SK-N-DZ (cell line): Measurements from ENCODE around the gene ATP8B3.

Experiments used
- DNase-seq: peaks from one replicate; pipeline ENCODE4 v3.0.0-alpha.2; 2015; ENCODE audit warnings: low spot score

Gene ATP8B3

GRCh38 chr19:1837222-1837565, 25.1 kb upstream of the ATP8B3 start:
- DNase-seq: no peak

- no peak for DNase-seq
Measured at GRCh38 chr19:1836458-1837221, 24.6 kb upstream of the ATP8B3 start.

- no peak for DNase-seq
Measured at GRCh38 chr19:1833540-1833939, 21.5 kb upstream of the ATP8B3 start.

GRCh38 chr19:1832046-1832663, 20.1 kb upstream of the ATP8B3 start:
- no peak for DNase-seq

- DNase-seq: no peak
Measured at GRCh38 chr19:1830978-1831377, 18.9 kb upstream of the ATP8B3 start.

- no peak for DNase-seq
Measured at GRCh38 chr19:1830568-1830967, 18.5 kb upstream of the ATP8B3 start.

GRCh38 chr19:1829958-1830357, 17.9 kb upstream of the ATP8B3 start:
- no peak for DNase-seq

GRCh38 chr19:1828279-1829238, 16.5 kb upstream of the ATP8B3 start:
- DNase-seq: no peak

GRCh38 chr19:1827566-1828278, 15.6 kb upstream of the ATP8B3 start:
- DNase-seq: no peak

GRCh38 chr19:1826557-1827521, 14.8 kb upstream of the ATP8B3 start:
- no peak for DNase-seq

- peak; percentile 81 for DNase-seq
Measured at GRCh38 chr19:1825909-1826556, 14.0 kb upstream of the ATP8B3 start.

GRCh38 chr19:1824252-1824622, 12.2 kb upstream of the ATP8B3 start:
- DNase-seq: no peak

GRCh38 chr19:1823539-1824251, 11.6 kb upstream of the ATP8B3 start:
- no peak for DNase-seq

- DNase-seq: no peak
Measured at GRCh38 chr19:1823020-1823419, 10.9 kb upstream of the ATP8B3 start.

GRCh38 chr19:1822210-1822609, 10.1 kb upstream of the ATP8B3 start:
- DNase-seq: no peak

- no peak for DNase-seq
Measured at GRCh38 chr19:1819341-1820255, 7.5 kb upstream of the ATP8B3 start.

- DNase-seq: no peak
Measured at GRCh38 chr19:1818549-1819195, 6.6 kb upstream of the ATP8B3 start.
